AG04450 (cell line): ENCODE data around the gene USP46. TPM values are rescaled to one million over a fixed set of nuclear protein-coding genes. Genes with fewer than 3 reads are reported as not detected.

Experiments used
- CTCF ChIA-PET: fragments of 300-600, 350-600 bp; formaldehyde crosslinking; extraction: SDS; loops from one replicate; lab custom pipeline; 2022; ENCODE audit warnings: antibody characterized with exemption, inconsistent platforms; lab: Charles Lee
- POLR2A ChIA-PET: fragments of 350-600 bp; formaldehyde crosslinking; extraction: SDS; loops from one replicate; lab custom pipeline; 2021; ENCODE audit warnings: antibody characterized with exemption, inconsistent platforms; lab: Yijun Ruan, JAX
- DNase-seq: peaks from one replicate; pipeline ENCODE4 v3.0.0-alpha.2; 2011; ENCODE audit warnings: low read depth, low spot score
- H3K27ac ChIP-seq: one replicate; pipeline ENCODE4 v1.5.1; 2012; ENCODE audit warnings: low read depth, low read length, control low read depth
- H3K27me3 ChIP-seq: one replicate; pipeline ENCODE4 v1.6.0; 2012; ENCODE audit warnings: low read length; ENCODE audit not compliant: control insufficient read depth, insufficient read depth
- H3K4me3 ChIP-seq: 2 replicates; pipeline ENCODE4 v1.5.1; 2011; ENCODE audit warnings: mild to moderate bottlenecking, low read depth, low read length, control low read depth
- H3K9me3 ChIP-seq: 2 replicates; pipeline ENCODE4 v1.5.1; 2012; ENCODE audit warnings: low read length; ENCODE audit not compliant: control insufficient read depth, insufficient read depth
- polyA plus RNA-seq: library from polyadenylated mRNA; depleted of rRNA; stranded (reverse); fragments of >200 nt; gene quantifications from 2 replicates; pipeline ENCODE4 v1.2.3, GENCODE V29; 2011
- TF ChIP-seq, protein P1 (sequence below): IDR thresholded peaks from 2 replicates; pipeline ENCODE4 v1.5.1; 2011; ENCODE audit warnings: low read depth, low read length, control low read depth, inconsistent platforms

The USP46 gene
- polyA plus RNA-seq, 1 experiment, result 69.1 TPM

DNA sequence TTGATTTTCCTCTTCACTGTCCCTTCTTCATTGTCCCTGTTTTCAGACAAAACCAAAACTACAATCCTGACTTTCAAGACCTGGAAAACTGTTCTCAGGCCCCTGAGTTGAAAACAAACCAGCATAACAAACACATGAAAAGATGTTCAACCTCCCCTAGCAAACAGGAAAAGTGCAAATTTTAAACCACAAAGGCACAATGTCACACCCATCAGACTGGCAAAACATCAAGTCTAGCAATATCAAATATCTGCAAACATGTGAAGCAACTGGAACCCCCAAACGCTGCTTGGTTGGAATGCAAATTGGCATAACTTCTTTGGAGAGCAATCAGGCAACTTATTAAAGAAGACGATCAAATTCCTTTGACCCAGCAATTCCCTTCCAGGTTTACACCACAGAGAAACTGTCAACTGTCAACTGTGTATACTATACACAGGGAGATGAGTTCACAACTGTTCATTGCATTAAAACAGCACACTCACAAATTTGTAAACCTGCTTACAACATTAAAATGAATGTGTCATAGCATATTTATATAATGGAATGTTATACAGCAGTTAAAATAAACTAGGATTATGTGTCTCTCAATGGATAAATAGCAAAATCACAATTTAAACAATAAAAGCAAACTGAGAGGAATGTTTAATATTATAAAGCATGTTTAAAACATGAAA lies 7.0 kb downstream of the USP46 start:
- ChIA-PET CTCF (no interaction called here), POLR2A (no interaction called here)
- TF ChIP-seq, protein P1, sequence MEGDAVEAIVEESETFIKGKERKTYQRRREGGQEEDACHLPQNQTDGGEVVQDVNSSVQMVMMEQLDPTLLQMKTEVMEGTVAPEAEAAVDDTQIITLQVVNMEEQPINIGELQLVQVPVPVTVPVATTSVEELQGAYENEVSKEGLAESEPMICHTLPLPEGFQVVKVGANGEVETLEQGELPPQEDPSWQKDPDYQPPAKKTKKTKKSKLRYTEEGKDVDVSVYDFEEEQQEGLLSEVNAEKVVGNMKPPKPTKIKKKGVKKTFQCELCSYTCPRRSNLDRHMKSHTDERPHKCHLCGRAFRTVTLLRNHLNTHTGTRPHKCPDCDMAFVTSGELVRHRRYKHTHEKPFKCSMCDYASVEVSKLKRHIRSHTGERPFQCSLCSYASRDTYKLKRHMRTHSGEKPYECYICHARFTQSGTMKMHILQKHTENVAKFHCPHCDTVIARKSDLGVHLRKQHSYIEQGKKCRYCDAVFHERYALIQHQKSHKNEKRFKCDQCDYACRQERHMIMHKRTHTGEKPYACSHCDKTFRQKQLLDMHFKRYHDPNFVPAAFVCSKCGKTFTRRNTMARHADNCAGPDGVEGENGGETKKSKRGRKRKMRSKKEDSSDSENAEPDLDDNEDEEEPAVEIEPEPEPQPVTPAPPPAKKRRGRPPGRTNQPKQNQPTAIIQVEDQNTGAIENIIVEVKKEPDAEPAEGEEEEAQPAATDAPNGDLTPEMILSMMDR, result no peak
- Histone ChIP-seq H3K4me3 (no peak overlapping the region), H3K27ac (no peak overlapping the region), H3K27me3 (no peaks in the 10 kb centered on the region), H3K9me3 (no peaks in the 10 kb centered on the region)
- DNase-seq, result no peak

DNA sequence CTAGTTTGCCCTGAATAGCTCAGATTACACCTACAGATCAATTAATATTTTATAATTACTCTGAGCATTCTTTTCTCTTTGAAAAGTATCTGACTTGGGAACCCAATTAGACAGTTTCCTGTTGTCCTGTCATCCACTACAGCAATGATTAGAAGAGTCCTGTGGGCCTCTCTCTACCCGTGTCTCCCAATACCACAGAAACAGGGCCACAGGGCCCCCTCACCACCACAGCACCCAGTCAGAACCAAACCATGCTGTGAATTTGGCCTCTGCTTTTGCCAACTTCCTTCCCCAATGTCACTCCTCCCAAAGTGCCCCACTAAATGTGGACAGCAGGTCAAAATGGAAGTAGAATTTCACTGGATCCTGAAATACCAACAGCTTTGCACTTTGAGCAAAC lies 10.3 kb downstream of the USP46 start:
- DNase-seq, result no peak
- no peaks in the 10 kb centered on the region for H3K27me3 ChIP-seq
- H3K9me3 ChIP-seq, result no peaks in the 10 kb centered on the region
- TF ChIP-seq, protein P1, result no peak
- ChIA-PET POLR2A (no interaction called here), CTCF (interaction anchor here (1.2 to 5.0 kb wide), 4 partner anchors 50 to 335 kb away, joined by 3 to 22 read pairs (median 12); no protein-coding TSS in a partner anchor)
- no peak overlapping the region for H3K4me3 ChIP-seq
- H3K27ac ChIP-seq, result no peak overlapping the region

- CTCF ChIA-PET, result interaction anchor here (4.2 to 5.0 kb wide), 2 partner anchors 101 to 337 kb away, joined by 20 to 22 read pairs; no protein-coding TSS in a partner anchor
- POLR2A ChIA-PET, result no interaction called here
- H3K27me3 ChIP-seq, result no peaks in the 10 kb centered on the region
- H3K27ac ChIP-seq, result no peak overlapping the region
- no peak overlapping the region for H3K4me3 ChIP-seq
- DNase-seq, result no peak
- TF ChIP-seq, protein P1, result no peak
- no peaks in the 10 kb centered on the region for H3K9me3 ChIP-seq
These were observed 12.4 kb downstream of the USP46 start for GRCh38 chr4:52646741-52647140.

DNA sequence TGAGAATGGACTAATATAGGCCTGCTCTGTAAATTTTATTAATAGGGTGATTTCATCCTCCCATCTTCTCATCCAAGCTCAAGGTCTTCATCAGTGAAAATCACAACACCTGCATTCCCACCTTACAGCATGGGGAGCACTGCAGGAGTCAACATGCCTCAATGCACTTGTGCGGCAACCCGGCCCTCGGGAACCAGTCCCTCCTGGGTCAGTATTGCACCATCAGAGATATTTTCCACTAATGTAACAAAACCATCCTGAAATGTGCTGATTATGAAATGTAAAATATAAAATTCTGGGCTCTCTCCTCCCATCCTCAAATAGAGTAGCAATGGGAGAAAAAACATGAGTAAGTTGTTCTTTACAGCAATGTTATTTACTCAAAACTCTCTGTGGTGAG lies 13.0 kb downstream of the USP46 start:
- ChIA-PET CTCF (interaction anchor here (1.1 kb wide), 1 partner anchor 337 kb away, joined by 3 read pairs; no protein-coding TSS in a partner anchor), POLR2A (no interaction called here)
- Histone ChIP-seq H3K27me3 (no peaks in the 10 kb centered on the region), H3K9me3 (no peaks in the 10 kb centered on the region), H3K27ac (no peak overlapping the region), H3K4me3 (no peak overlapping the region)
- TF ChIP-seq, protein P1, result no peak
- no peak for DNase-seq

DNA sequence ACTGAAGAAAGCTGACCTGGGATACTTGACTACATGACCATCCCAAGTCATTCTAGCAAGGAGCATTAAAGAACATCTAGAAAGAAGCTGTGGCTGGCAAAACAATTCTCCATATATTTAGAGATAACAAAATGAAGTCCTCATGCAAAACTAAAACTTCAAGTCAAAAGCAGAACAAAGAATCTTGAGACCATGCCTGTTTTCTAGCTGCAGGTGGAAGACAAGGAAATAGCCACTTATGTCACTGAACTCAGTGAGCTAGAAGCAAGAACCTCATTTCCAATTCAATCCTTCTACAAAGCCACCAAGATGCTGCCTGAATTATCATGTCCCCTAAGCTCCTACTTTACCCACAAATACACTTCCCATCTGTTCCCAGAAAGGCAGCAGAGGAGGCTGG lies 13.8 kb downstream of the USP46 start:
- TF ChIP-seq, protein P1, result no peak
- H3K4me3 ChIP-seq, result no peak overlapping the region
- ChIA-PET CTCF (interaction anchor here (0.7 to 1.1 kb wide), 3 partner anchors 9 to 338 kb away, joined by 3 read pairs; no protein-coding TSS in a partner anchor), POLR2A (interaction anchor here (0.7 kb wide), 1 partner anchor 266 kb away, joined by 6 read pairs; no protein-coding TSS in a partner anchor)
- H3K9me3 ChIP-seq, result no peaks in the 10 kb centered on the region
- H3K27ac ChIP-seq, result no peak overlapping the region
- no peak for DNase-seq
- no peaks in the 10 kb centered on the region for H3K27me3 ChIP-seq
